Thyroid gland (tissue), 4 donors: ENCODE data around the gene GET4. TPM values are rescaled to one million over a fixed set of nuclear protein-coding genes. Genes with fewer than 3 reads are reported as not detected.
A peak's percentile ranks its signal among the peaks of the same experiment; 100 is the strongest.

ENCODE experiments used
- DNase-seq, 2 donors: peaks; one replicate each; pipeline ENCODE4 v3.0.0-alpha.2; 2019
- H3K27ac ChIP-seq, 3 donors: fragments of 200-600 bp; sonication (generic); 1 replicate in 2 of 3; 2 replicates in 1 of 3; pipeline ENCODE4 v1.5.1; 2016 to 2019; ENCODE audit warnings: mild to moderate bottlenecking in 1 of 3, moderate library complexity in 1 of 3
- H3K27me3 ChIP-seq: fragments of 200-600 bp; sonication (generic); one replicate; pipeline ENCODE4 v1.5.1; 2019
- H3K36me3 ChIP-seq, 2 donors: fragments of 200-600 bp; sonication (generic); one replicate each; pipeline ENCODE4 v1.5.1; 2016 to 2019
- H3K4me1 ChIP-seq, 2 donors: fragments of 200-600 bp; sonication (generic); one replicate each; pipeline ENCODE4 v1.5.1; 2017 to 2019
- H3K4me3 ChIP-seq, 3 donors: fragments of 200-600 bp; sonication (generic); replicated peaks in 1 of 3; 1 replicate in 2 of 3; 2 replicates in 1 of 3; pipeline ENCODE4 v1.5.1; 2016; ENCODE audit warnings: mild to moderate bottlenecking in 1 of 3
- H3K9me3 ChIP-seq: fragments of 200-600 bp; sonication (generic); one replicate; pipeline ENCODE4 v1.5.1; 2017
- CTCF ChIP-seq, 6 experiments: fragments of 200-600 bp in 3 of 6; fragments of 450-650 bp in 3 of 6; sonication (generic) in 3 of 6; IDR thresholded peaks; one replicate each; pipeline ENCODE4 v1.5.1; 2016 to 2019; ENCODE audit warnings: antibody characterized with exemption in 6 of 6, mild to moderate bottlenecking in 2 of 6, inconsistent platforms in 1 of 6, moderate library complexity in 1 of 6
- POLR2A ChIP-seq, 2 donors: fragments of 450-650 bp; IDR thresholded peaks; one replicate each; pipeline ENCODE4 v1.6.1; 2017; ENCODE audit warnings: antibody characterized with exemption in 2 of 2, mild to moderate bottlenecking in 2 of 2, moderate library complexity in 1 of 2
- WGBS, 2 donors: methylation state at CpG; one replicate each; pipeline ENCODE4 v1.1.5; 2017; 5-methylcytosine and 5-hydroxymethylcytosine counted together
- intact Hi-C: fragments of 100-400 bp; cut with DNase I; formaldehyde crosslinking; loops from one replicate; pipeline ENCODE4 v1.15.1; 2023
- total RNA-seq, 4 donors: library from RNA; depleted of rRNA; stranded (reverse); fragments of >200 nt; gene quantifications; one replicate each; pipeline ENCODE4 v1.2.3, GENCODE V29; 2016

Gene GET4
- total RNA-seq, 4 donors from 2014 or later, result 29.2 to 38.7 (median 34.3) TPM

GRCh38 chr7:925601-926000 lies 49.2 kb downstream of the GET4 start:
- H3K9me3 ChIP-seq, result no peaks in the 10 kb centered on the region
- H3K36me3 ChIP-seq, result no peaks in the 10 kb centered on the region
- peak in 1 of 2 donors; percentile 8 for DNase-seq
- TF ChIP-seq CTCF (IDR thresholded peaks at IDR 0.05), result no peak
- TF ChIP-seq POLR2A (IDR thresholded peaks at IDR 0.05), result no peak
- H3K27me3 ChIP-seq, result no peaks in the 10 kb centered on the region
- intact Hi-C loops, result no loop called here
- H3K4me1 ChIP-seq, result no peaks in the 10 kb centered on the region
- no peak overlapping the region for H3K27ac ChIP-seq
- 74 to 87% methylated on average over 13 to 18 of the region's 18 CpGs for WGBS, 2 donors
- no peak overlapping the region for H3K4me3 ChIP-seq

GRCh38 chr7:926061-927030 lies 50.0 kb downstream of the GET4 start:
- no peaks in the 10 kb centered on the region for H3K27me3 ChIP-seq
- H3K27ac ChIP-seq, result no peak overlapping the region
- TF ChIP-seq CTCF (IDR thresholded peaks at IDR 0.05) (no peak), POLR2A (IDR thresholded peaks at IDR 0.05) (no peak)
- no peaks in the 10 kb centered on the region for H3K4me1 ChIP-seq
- H3K4me3 ChIP-seq, result no peak overlapping the region
- WGBS, 2 donors, result 84 to 90% methylated on average over 7 to 34 of the region's 47 CpGs
- intact Hi-C loops, result no loop called here
- H3K9me3 ChIP-seq, result no peaks in the 10 kb centered on the region
- DNase-seq, result peak in 1 of 2 donors; percentile 0
- no peaks in the 10 kb centered on the region for H3K36me3 ChIP-seq

GRCh38 chr7:927031-927671 lies 50.8 kb downstream of the GET4 start:
- intact Hi-C loops, result no loop called here
- no peaks in the 10 kb centered on the region for H3K27me3 ChIP-seq
- H3K4me1 ChIP-seq, result no peaks in the 10 kb centered on the region
- TF ChIP-seq CTCF (IDR thresholded peaks at IDR 0.05), result no peak
- TF ChIP-seq POLR2A (IDR thresholded peaks at IDR 0.05), result no peak
- no peaks in the 10 kb centered on the region for H3K36me3 ChIP-seq
- 78 to 86% methylated on average over 14 to 21 of the region's 21 CpGs for WGBS, 2 donors
- no peaks in the 10 kb centered on the region for H3K9me3 ChIP-seq
- no peak overlapping the region for H3K4me3 ChIP-seq
- H3K27ac ChIP-seq, result no peak overlapping the region
- peak in 1 of 2 donors; percentile 0 for DNase-seq

- Histone ChIP-seq H3K4me1 (no peaks in the 10 kb centered on the region), H3K36me3 (no peaks in the 10 kb centered on the region), H3K9me3 (no peaks in the 10 kb centered on the region), H3K27ac (no peak overlapping the region), H3K27me3 (no peaks in the 10 kb centered on the region), H3K4me3 (no peak overlapping the region)
- intact Hi-C loops, result no loop called here
- 91 to 92% methylated on average over 14 of the region's 14 CpGs for WGBS, 2 donors
- DNase-seq, result peak in 1 of 2 donors; percentile 0
- TF ChIP-seq POLR2A (IDR thresholded peaks at IDR 0.05), result no peak
- TF ChIP-seq CTCF (IDR thresholded peaks at IDR 0.05), result no peak
These were observed 53.0 kb downstream of the GET4 start for GRCh38 chr7:929311-929711.
